HCT116 (cell line): Measurements from ENCODE around the gene CNDP2. TPM values are rescaled to one million over a fixed set of nuclear protein-coding genes. Genes with fewer than 3 reads are reported as not detected.
A peak's percentile ranks its signal among the peaks of the same experiment; 100 is the strongest.

ENCODE experiments used
- ATAC-seq: fragments of 200-7000 bp; cut with Tn5 transposase; 2 replicates; pipeline ENCODE4 v1.9.1; 2020; ENCODE audit warnings: mild to moderate bottlenecking, moderate library complexity
- BruUV-seq: library from RNA; stranded (reverse); fragments of 400-500 nt; replicated peaks from 2 replicates; lab custom pipeline; 2021; lab: Mats Ljungman, UMichigan
- CTCF ChIA-PET: fragments of 300-600 bp; sonication (Branson Sonifier 250); formaldehyde crosslinking; loops from one replicate; lab custom pipeline; 2021; ENCODE audit warnings: antibody characterized with exemption; lab: Charles Lee
- POLR2A ChIA-PET: fragments of 300-600, 350-600 bp; sonication (Branson Sonifier 250); formaldehyde crosslinking; loops from one replicate; lab custom pipeline; 2021; ENCODE audit warnings: antibody characterized with exemption; lab: Charles Lee
- RAD21 ChIA-PET, 2 experiments: fragments of 300-600 bp; sonication (Branson Sonifier 250); formaldehyde crosslinking; loops; one replicate each; lab custom pipeline; 2023; ENCODE audit warnings: low total read pairs in 2 of 2; ENCODE audit not compliant: uncharacterized antibody in 2 of 2, unreplicated experiment in 2 of 2, low non-redundant PET in 1 of 2; lab: Charles Lee
- DNase-seq: peaks from one replicate; pipeline ENCODE4 v3.0.0-alpha.2; 2010; ENCODE audit warnings: low read depth, low spot score
- H2AFZ ChIP-seq: fragments of 200-600 bp; shearing (Covaris generic), sonication (generic); 2 replicates; pipeline ENCODE4 v1.6.1; 2017; ENCODE audit warnings: low read depth, mixed run types, mixed read lengths, antibody characterized with exemption, low read length; ENCODE audit not compliant: poor library complexity, severe bottlenecking
- H3K27ac ChIP-seq: 2 replicates; pipeline ENCODE4 v1.5.1; 2012; ENCODE audit warnings: low read depth, low read length
- H3K27me3 ChIP-seq: fragments of 200-600 bp; sonication (generic); 2 replicates; pipeline ENCODE4 v1.6.1; 2016; ENCODE audit warnings: mixed run types, low read length, mixed read lengths; ENCODE audit not compliant: insufficient read depth
- H3K36me3 ChIP-seq, 2 experiments: fragments of 200-500 bp in 1 of 2; fragments of 200-600 bp in 1 of 2; sonication (Bioruptor generic) in 1 of 2; sonication (generic) in 1 of 2; 2 replicates each; pipeline versions ENCODE4 v1.5.1 to v1.6.1; 2014 to 2016; ENCODE audit warnings: low read length in 2 of 2, inconsistent platforms in 1 of 2, mixed read lengths in 1 of 2, mixed run types in 1 of 2; ENCODE audit not compliant: insufficient read depth in 2 of 2, control insufficient read depth in 1 of 2
- H3K4me1 ChIP-seq, 2 experiments: fragments of 200-600 bp in 1 of 2; sonication (generic) in 1 of 2; 2 replicates each; pipeline versions ENCODE4 v1.5.1 to v1.6.1; 2012 to 2017; ENCODE audit warnings: low read length in 2 of 2, inconsistent platforms in 1 of 2, mild to moderate bottlenecking in 1 of 2, mixed read lengths in 1 of 2, mixed run types in 1 of 2, moderate library complexity in 1 of 2; ENCODE audit not compliant: insufficient read depth in 2 of 2, control insufficient read depth in 1 of 2
- H3K4me2 ChIP-seq: fragments of 200-600 bp; sonication (generic); 2 replicates; pipeline ENCODE4 v1.6.1; 2017; ENCODE audit warnings: mixed run types, low read length, mixed read lengths
- H3K4me3 ChIP-seq, 2 experiments: fragments of 200-600 bp in 1 of 2; sonication (generic) in 1 of 2; replicated peaks in 1 of 2; 2 replicates each; pipeline ENCODE4 v1.5.1; 2011 to 2016; ENCODE audit warnings: low read length in 2 of 2, control low read depth in 1 of 2, low read depth in 1 of 2, mild to moderate bottlenecking in 1 of 2, mixed read lengths in 1 of 2, mixed run types in 1 of 2
- H3K79me2 ChIP-seq: fragments of 200-600 bp; sonication (generic); 2 replicates; pipeline ENCODE4 v1.6.1; 2017; ENCODE audit warnings: mild to moderate bottlenecking, mixed run types, low read length, moderate library complexity, mixed read lengths; ENCODE audit not compliant: insufficient read depth
- H3K9ac ChIP-seq: fragments of 200-600 bp; sonication (generic); 2 replicates; pipeline ENCODE4 v1.6.1; 2016; ENCODE audit warnings: low read length, mixed read lengths
- H3K9me2 ChIP-seq: fragments of 200-600 bp; sonication (generic), shearing (Covaris generic); 2 replicates; pipeline ENCODE4 v1.6.1; 2017; ENCODE audit warnings: mixed run types, mild to moderate bottlenecking, moderate library complexity; ENCODE audit not compliant: insufficient read depth
- H3K9me3 ChIP-seq, 2 experiments: fragments of 200-500 bp in 1 of 2; fragments of 200-600 bp in 1 of 2; sonication (Bioruptor generic) in 1 of 2; sonication (generic) in 1 of 2; 2 replicates each; pipeline ENCODE4 v1.6.1; 2014 to 2017; ENCODE audit warnings: low read length in 2 of 2, mixed read lengths in 2 of 2, inconsistent platforms in 1 of 2, low read depth in 1 of 2, mild to moderate bottlenecking in 1 of 2, mixed run types in 1 of 2, moderate library complexity in 1 of 2; ENCODE audit not compliant: control insufficient read depth in 1 of 2, insufficient read depth in 1 of 2
- H4K20me1 ChIP-seq: fragments of 200-600 bp; sonication (generic), shearing (Covaris generic); 2 replicates; pipeline ENCODE4 v1.6.1; 2017; ENCODE audit warnings: mixed run types, mild to moderate bottlenecking, moderate library complexity; ENCODE audit not compliant: insufficient read depth
- CTCF ChIP-seq, 3 experiments: fragments of 200-600 bp in 1 of 3; sonication (generic) in 1 of 3; IDR thresholded peaks in 2 of 3; conservative IDR thresholded peaks in 1 of 3; 2 replicates each; pipeline ENCODE4 v1.5.1; 2012 to 2017; ENCODE audit warnings: low read depth in 2 of 3, low read length in 2 of 3, antibody characterized with exemption in 1 of 3, borderline replicate concordance in 1 of 3, control low read depth in 1 of 3, mild to moderate bottlenecking in 1 of 3, mixed read lengths in 1 of 3, mixed run types in 1 of 3, moderate library complexity in 1 of 3; ENCODE audit not compliant: insufficient read depth in 1 of 3
- EZH2 ChIP-seq: fragments of 200-600 bp; sonication (generic); IDR thresholded peaks from 2 replicates; pipeline ENCODE4 v1.6.1; 2017; ENCODE audit warnings: antibody characterized with exemption, mixed run types
- POLR2AphosphoS5 ChIP-seq: IDR thresholded peaks from 2 replicates; pipeline ENCODE4 v1.6.1; 2011; ENCODE audit warnings: mild to moderate bottlenecking, low read depth, low read length, moderate library complexity
- RAD21 ChIP-seq: IDR thresholded peaks from 2 replicates; pipeline ENCODE4 v1.6.1; 2012; ENCODE audit warnings: low read depth, mild to moderate bottlenecking
- YY1 ChIP-seq: IDR thresholded peaks from 2 replicates; pipeline ENCODE4 v1.6.1; 2011; ENCODE audit warnings: low read length, low read depth, moderate library complexity, mild to moderate bottlenecking; ENCODE audit not compliant: insufficient replicate concordance; ENCODE audit errors: extremely low read depth
- ZBTB33 ChIP-seq: IDR thresholded peaks from 2 replicates; pipeline ENCODE4 v1.6.1; 2011; ENCODE audit warnings: mild to moderate bottlenecking, low read length, moderate library complexity; ENCODE audit not compliant: insufficient replicate concordance; ENCODE audit errors: extremely low read depth
- ZFX ChIP-seq: fragments of 450-650 bp; IDR thresholded peaks from 2 replicates; pipeline ENCODE4 v1.6.1; 2017
- ZNF274 ChIP-seq: fragments of 200-500 bp; sonication (Bioruptor generic); IDR thresholded peaks from 2 replicates; pipeline ENCODE4 v1.6.1; 2014; ENCODE audit warnings: mild to moderate bottlenecking, low read depth, low read length, inconsistent platforms
- intact Hi-C: fragments of 100-400 bp; cut with micrococcal nuclease; formaldehyde crosslinking; loops from 2 replicates; pipeline ENCODE4 v1.10.0; 2022
- total RNA-seq: library from RNA; stranded (reverse); gene quantifications from one replicate; pipeline ENCODE4 v1.2.1, GENCODE V29; 2021; ENCODE audit not compliant: unreplicated experiment

CNDP2 gene
- total RNA-seq, 1 experiment from 2014 or later, result 112 TPM

- ChIA-PET RAD21 (interaction anchor here (0.9 to 1.1 kb wide), 6 partner anchors 58 to 183 kb away, joined by 3 to 7 read pairs (median 4); no protein-coding TSS in a partner anchor), CTCF (interaction anchor here (0.6 to 1.6 kb wide), 11 partner anchors 58 to 411 kb away, joined by 3 to 37 read pairs (median 5); no protein-coding TSS in a partner anchor), POLR2A (no interaction called here)
- intact Hi-C loops, result loop anchor here (1.0 to 10.0 kb wide), 4 partner anchors 101 to 297 kb away; partner anchors contain the start of genes CYB5A and ZNF407
- no peaks in the 10 kb centered on the region; a peak in 1 of 4 replicates for H3K9me3 ChIP-seq
- no peaks in the 10 kb centered on the region for H3K9me2 ChIP-seq
- ATAC-seq (no peak), DNase-seq (peak; percentile 35)
- H3K9ac ChIP-seq, result no peak overlapping the region
- TF ChIP-seq EZH2 (no peak), CTCF (IDR thresholded peaks at IDR 0.05 in 2 of 3, conservative IDR thresholded peaks at IDR 0.05 in 1 of 3; ENCODE audit: borderline replicate concordance in 1 of 3, insufficient read depth in 1 of 3, low read depth in 2 of 3, low read length in 2 of 3) (peak; percentile 61 to 62 (median 62); a peak in 5 of 6 replicates), ZNF274 (no peak), ZFX (no peak), RAD21 (peak; percentile 74), ZBTB33 (no peak), YY1 (no peak), POLR2AphosphoS5 (no peak)
- no peak overlapping the region for H2AFZ ChIP-seq
- no peak overlapping the region for H3K27ac ChIP-seq
- no peak overlapping the region for H3K4me3 ChIP-seq
- H4K20me1 ChIP-seq, result no peaks in the 10 kb centered on the region
- H3K27me3 ChIP-seq, result no peaks in the 10 kb centered on the region
- BruUV-seq, result no TSS peak
- H3K4me2 ChIP-seq, result no peak overlapping the region
- H3K79me2 ChIP-seq, result peaks cover 22% of the 10 kb centered on the region
- H3K4me1 ChIP-seq, result peaks cover 6 to 12% of the 10 kb centered on the region in 2 experiments
- H3K36me3 ChIP-seq, result no peaks in the 10 kb centered on the region
These were observed 2.5 kb upstream of the CNDP2 start for GRCh38 chr18:74493689-74494088.
